Stimulated activated CD8-positive, alpha-beta memory T cell treated with anti-CD3 and anti-CD28 coated beads, Interleukin-15, amount 100 ng/mL, for 48 hours (primary cell): ENCODE data around the gene TUBB1.
"Not testable (repeated sequence)": the region's sequence is repeated elsewhere in the genome, so short reads cannot be mapped to it uniquely, and the experiment has no call there.

ENCODE experiments used
- DNase-seq, 2 donors: peaks; one replicate each; pipeline ENCODE4 v3.0.0-alpha.2; 2020; ENCODE audit warnings: low read depth in 2 of 2

TUBB1 gene

DNA sequence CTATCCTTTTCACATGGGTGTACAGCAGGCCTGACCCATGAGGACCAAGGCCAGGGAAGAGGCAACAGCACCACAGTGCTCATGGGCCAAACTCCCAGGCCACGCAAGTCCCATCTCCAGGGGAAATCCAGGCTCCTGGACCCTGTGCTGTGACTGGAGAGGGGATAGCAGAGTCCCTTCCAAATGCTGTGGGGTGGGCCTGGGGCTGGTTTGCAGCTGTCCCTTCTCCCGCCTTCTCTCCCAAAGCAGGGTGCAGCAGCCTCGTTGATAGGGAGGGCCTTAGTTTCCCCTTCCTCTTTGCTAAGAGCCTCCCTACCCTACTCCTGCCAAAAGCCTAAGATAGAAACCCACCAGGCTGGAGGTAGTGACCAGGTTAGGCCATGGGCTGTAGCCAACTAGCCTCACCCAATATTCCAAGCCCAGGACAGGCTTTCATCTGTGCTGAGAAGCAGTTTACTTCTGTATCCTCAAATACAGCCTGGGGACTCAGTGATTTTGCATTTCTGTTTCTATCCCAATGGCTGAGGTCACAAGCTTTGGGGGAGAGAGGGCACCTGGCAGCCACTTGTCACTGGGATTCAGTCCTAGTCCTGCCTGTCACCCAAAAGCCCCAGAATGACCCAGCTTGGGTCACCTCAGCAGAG is 13.6 kb upstream of the TUBB1 start:
- DNase-seq: no peak

DNA sequence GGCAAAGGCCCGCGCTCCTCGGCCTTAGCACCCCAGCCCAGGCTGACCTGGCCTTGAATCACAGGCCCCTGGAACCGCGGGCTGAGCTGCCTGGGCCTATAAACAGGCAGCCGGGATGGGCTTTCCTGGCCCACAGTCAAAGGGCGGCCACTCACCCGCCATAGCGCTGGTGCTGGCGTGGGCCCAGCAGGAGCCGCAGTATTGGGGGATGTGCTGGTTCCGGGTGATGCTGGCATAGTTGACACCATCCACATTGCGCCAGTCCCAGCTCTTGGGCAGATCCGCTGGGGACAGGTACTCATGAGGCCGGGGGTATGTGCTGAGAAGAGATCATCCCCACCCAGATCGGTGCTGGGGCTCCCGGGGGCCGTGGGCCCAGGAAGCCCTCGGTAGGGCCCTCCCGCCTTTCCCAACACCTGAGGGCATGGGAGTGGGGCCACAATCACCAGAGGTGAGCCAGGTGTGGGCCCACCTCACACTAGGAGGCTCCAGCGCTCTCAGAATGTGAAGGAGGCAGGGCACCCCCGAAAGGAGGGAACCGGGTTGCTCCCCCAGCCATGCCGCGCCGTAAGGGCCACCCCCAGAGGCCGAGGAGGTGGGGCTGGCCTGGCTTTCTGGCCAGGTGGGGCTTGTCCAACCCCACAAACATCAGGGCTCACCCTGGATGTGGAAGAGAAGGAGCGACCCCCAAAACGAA is 12.9 kb upstream of the TUBB1 start:
- DNase-seq: no peak

DNA sequence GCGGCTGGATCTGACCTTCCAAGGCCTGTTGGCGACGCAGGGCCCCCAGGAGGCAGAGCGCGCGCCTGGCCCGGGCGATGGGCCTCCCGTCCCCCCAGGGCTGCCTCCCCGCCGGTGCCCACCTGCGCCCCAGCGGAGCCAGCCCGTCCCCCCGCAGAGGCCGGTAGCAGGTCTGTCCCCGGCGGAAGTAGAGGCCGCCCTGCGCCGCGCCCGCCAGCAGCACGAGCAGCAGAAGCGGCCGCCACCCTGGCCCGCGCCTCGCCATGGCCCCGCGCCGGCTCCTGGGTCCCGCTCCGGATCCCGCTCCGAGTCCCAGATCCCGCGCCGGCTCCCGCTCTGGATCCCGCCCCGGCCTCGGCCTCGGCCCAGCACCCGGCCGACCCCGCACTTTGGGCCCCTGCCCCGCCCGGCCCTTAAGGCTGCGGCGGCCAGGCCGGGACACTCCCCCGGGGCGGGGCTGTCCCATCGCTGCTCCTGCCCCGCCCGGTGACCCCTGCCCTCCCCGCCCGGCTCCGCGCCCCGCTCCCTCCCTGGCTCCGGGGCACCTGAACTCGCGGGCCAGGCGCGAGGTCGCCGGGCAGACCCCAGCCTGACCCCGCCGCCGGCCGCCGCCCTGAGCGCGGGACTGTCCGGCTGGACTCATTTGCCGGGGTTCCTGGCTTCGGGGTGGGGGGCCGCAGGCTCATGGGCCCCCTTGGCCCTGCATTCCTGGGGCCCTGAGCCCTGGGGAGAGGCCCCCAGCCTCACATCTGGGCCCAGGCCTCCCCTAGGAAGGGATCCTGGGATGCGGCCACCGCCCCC is 12.2 kb upstream of the TUBB1 start, which contains the start of gene CTSZ:
CTSZ (minus strand) TSS at position 391 of the 801 bp plus-strand sequence; CDS start at position 265, 126 bp downstream.
- no peak for DNase-seq

DNA sequence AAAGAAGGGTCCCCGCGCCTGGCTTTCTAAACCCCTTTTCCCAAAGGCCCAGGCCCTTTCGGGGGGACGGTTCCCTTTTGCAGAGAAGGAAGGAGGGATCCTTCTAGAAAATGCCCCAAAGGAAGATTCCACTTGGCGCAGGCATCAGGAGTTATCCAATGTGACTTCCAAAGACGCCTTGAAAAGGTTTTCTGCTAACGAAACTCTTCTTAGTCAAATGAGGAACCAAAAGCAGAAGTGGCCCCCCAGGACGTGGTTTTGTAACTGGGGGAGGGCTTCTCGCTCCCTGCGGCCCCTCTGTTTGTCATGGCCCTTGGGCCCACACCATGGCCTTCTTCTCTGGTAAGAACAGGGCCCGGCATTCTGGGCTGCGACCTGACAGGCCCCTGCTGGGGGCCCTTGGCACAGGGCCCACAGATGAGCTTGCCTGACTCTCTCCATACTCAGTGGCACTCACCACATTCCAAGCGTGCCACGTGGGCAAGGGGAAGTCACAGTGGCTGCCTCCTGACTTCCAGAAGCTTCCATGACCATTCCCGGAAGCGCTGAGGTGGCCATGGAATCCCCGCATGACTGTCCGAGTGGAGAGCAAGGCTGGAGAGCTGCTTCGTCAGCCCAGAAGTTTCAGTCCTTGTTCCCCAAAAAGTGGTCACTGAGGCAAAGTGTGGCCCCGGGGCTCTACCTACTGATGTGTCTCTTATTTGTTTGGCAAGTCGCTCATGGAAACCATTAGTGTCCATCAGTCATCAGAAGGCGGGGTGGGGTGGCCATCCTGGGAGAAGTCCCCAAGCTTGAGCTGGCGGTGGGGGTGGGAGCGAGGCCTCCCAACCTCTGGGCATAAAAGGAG is 11.3 kb upstream of the TUBB1 start:
- no peak for DNase-seq

DNA sequence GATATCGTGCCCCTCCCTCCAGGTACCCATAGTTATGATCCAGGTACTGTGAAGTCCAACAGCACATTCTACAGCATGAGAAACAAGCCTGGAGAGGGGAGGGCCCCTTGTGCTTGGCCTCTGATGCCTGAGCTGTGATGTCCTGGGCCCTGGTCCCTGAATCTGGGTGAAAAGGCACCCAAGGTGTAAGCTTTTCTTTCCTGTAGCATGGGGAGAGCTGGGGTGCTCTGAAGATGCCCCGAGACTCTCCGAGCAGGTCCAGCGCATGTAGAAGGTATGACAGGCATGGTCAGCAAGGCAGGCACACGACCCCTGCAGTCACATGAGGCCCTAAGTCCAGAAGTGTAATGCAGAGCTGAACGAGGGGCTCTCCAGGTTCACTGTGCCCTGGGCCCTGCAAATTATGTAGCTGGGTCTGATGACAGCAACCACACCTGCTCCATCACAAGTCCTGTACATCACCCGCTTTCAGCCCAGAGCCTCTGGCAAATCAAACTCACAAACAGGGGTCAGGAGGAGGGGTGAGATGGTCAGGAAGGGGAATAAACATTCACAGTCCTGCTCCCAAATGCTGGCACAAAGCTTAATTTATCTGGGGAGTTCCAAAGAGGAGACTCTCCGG is 10.4 kb upstream of the TUBB1 start:
- DNase-seq: no peak

DNA sequence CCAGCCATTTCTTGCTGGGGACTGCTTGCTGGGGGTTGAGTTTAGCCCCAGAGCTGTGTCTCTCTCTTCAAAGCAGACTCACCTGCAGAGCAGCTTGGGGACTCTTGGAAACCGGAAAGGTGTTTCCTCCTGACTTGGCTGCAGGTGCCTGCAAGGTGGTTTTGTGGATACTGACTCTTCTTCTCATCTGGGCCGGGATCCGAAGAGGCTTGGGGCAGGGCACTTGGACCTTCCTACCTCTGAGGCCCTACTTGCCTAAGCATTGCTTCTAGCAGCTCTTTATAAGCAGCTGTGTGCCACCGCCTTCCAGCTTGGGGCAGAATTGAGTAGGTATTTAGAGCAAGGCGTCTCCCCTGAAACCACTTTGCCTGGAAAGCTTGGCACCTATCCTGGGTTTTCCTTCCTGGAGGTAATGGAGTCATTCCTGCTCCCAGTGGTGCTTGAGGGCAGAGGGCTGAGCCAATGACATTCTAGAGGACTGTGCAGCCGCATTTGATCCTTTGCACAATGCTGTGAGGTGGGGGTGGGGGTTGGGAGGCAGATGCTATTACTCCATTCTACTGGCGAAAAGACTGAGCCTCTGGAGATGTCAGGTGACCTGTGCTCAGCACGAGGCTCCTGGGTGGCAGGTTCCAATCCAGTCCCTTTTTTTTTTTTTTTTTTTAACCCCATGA is 8.8 kb upstream of the TUBB1 start:
- no peak for DNase-seq

GRCh38 chr20:59010995-59011873 is 8.0 kb upstream of the TUBB1 start:
- DNase-seq: no peak

DNA sequence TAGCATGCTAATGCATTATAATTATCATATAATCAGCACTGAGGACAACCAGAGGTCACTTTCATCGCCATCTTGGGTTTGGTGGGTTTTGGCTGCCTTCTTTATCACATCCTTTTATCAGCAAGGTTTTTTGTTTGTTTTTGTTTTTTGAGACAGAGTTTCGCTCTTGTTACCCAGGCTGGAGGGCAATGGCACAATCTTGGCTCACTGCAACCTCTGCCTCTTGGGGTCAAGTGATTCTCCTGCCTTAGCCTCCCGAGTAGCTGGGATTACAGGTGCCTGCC is 7.4 kb upstream of the TUBB1 start:
- not testable (repeated sequence) for DNase-seq

GRCh38 chr20:59013031-59013951 is 5.9 kb upstream of the TUBB1 start:
- DNase-seq: no peak

- DNase-seq: no peak
These were observed 5.1 kb upstream of the TUBB1 start for GRCh38 chr20:59013959-59014608.

- DNase-seq: no peak
These were observed 4.4 kb upstream of the TUBB1 start for GRCh38 chr20:59014680-59015389.

- no peak for DNase-seq
These were observed 3.8 kb upstream of the TUBB1 start for GRCh38 chr20:59015411-59015810.

DNA sequence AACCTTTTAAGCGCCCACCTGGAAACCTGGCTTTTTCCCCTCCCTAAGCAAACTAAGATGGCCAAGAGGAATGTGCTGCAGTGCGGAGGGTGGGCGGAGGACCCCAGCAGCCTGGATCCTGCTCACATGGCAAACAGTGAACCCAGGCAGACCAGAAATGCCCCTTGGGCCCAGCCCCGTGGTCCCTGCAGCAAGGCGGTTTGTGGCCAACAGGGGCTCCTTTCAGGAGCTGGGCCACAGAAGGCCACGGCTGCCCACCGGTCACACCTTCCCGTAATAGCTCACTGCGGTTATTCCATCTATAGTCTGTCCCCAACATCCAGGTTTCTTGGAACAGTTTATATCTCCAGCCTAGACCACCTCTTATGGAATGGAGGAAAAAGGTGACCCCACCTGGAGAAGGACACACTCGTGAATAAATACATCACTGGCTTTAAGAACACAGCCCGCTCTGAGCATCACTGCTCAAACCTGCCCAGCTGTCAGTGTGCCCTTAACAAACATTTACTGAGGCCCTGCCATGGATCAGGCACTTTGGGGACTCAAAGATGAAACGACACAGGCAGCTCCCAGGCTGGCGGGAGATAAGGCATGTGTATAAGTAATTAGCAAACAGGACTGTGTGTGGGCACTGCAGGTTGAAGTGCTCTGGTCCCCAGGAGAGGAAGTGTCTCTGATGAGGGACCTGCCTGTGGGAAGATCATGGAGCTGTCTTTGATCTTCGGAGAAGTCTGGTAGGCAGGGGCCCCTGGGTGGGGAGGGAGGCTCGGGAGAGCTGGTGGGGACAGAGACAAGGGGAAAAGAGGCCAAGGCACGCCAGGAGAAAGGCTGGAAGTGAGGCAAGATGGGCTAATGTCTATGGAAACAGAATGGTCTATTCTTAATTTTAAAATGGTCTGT is 3.2 kb upstream of the TUBB1 start:
- no peak for DNase-seq

- DNase-seq: no peak
These were observed 2.3 kb upstream of the TUBB1 start for GRCh38 chr20:59016795-59017492.

DNA sequence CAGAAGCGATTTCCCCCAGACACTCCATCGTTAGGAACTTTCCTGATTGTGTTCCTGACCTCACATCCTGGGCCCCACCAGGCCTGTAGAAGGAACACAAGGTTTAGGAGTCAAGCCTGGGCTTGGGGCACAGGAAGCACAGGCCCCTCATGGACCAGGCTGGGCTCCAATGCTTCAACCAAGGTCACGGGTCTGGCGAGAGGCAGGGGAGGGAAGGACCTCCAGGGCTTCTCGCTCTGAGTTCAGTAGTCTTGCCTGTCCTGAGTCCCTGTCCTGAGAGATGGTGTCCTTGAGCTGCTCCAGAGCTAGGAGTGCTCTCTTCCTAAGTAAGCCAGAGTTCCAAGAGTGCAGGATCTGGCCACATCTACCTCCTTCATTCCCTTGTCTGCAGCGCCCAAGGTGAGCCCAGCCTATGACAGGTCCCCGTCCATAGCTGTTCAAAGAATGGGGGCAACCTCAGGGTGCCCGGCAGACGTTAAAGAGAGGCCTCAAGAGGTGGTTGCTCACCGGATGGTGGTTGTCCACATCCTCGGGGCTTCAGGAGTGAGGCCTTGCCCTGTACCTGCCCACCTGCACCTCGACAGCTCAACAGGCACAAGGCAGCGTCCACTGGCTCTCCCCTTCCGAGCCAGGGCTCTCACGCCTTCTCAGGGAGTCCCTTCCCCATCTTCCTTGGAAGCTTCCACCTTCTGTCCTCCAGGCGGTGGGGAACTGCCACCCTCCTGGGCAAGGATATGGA is 1.6 kb upstream of the TUBB1 start:
- DNase-seq: no peak
